Uterus (tissue), 4 donors: Measurements from ENCODE around the gene FOXP2. TPM values are rescaled to one million over a fixed set of nuclear protein-coding genes. Genes with fewer than 3 reads are reported as not detected.
"Not testable (repeated sequence)": the region's sequence is repeated elsewhere in the genome, so short reads cannot be mapped to it uniquely, and the experiment has no call there.

Experiments used
- DNase-seq, 2 donors: peaks; one replicate each; pipeline ENCODE4 v3.0.0-alpha.2; 2019 to 2020
- H3K27ac ChIP-seq, 2 donors: fragments of 200-600 bp; sonication (generic); 1 replicate in 1 of 2; 2 replicates in 1 of 2; pipeline ENCODE4 v1.5.1; 2016 to 2018
- H3K27me3 ChIP-seq, 2 donors: fragments of 200-600 bp; sonication (generic); one replicate each; pipeline ENCODE4 v1.5.1; 2018 to 2019; ENCODE audit warnings: control low read depth in 1 of 2
- H3K36me3 ChIP-seq, 2 donors: fragments of 200-600 bp; sonication (generic); one replicate each; pipeline ENCODE4 v1.5.1; 2019; ENCODE audit warnings: control low read depth in 1 of 2
- H3K4me1 ChIP-seq, 2 donors: fragments of 200-600 bp; sonication (generic); one replicate each; pipeline ENCODE4 v1.5.1; 2018 to 2019; ENCODE audit warnings: control low read depth in 1 of 2
- H3K4me3 ChIP-seq, 2 donors: fragments of 200-600 bp; sonication (generic); 1 replicate in 1 of 2; 2 replicates in 1 of 2; pipeline ENCODE4 v1.5.1; 2018 to 2019; ENCODE audit warnings: mild to moderate bottlenecking in 1 of 2
- H3K9me3 ChIP-seq, 2 donors: fragments of 200-600 bp; sonication (generic); one replicate each; pipeline ENCODE4 v1.5.1; 2019; ENCODE audit warnings: control low read depth in 1 of 2
- POLR2A ChIP-seq, 2 donors: fragments of 450-650 bp; IDR thresholded peaks; one replicate each; pipeline ENCODE4 v1.6.1; 2016; ENCODE audit warnings: antibody characterized with exemption in 2 of 2, mild to moderate bottlenecking in 1 of 2, moderate library complexity in 1 of 2
- intact Hi-C: fragments of 100-400 bp; cut with DNase I; formaldehyde crosslinking; loops from one replicate; pipeline ENCODE4 v1.15.1; 2023; ENCODE audit warnings: low total_unique reads
- total RNA-seq, 4 donors: library from RNA; depleted of rRNA in 3 of 4; stranded (reverse); fragments of >200 nt in 3 of 4; gene quantifications; one replicate each; pipeline versions ENCODE4 v1.1.0 to v1.2.4, GENCODE V29; 2014 to 2023
- TF ChIP-seq, protein P1 (sequence below), 4 experiments: fragments of 200-600 bp in 2 of 4; fragments of 450-650 bp in 2 of 4; sonication (generic) in 2 of 4; IDR thresholded peaks; one replicate each; pipeline ENCODE4 v1.5.1; 2016 to 2019; ENCODE audit warnings: antibody characterized with exemption in 4 of 4, mild to moderate bottlenecking in 2 of 4, moderate library complexity in 1 of 4
- donor health status: DM: yes; HTN: yes; CAD: no.

Gene FOXP2
- total RNA-seq, 4 donors from 2014 or later = 17.6 to 59.3 (median 24.9) TPM

DNA sequence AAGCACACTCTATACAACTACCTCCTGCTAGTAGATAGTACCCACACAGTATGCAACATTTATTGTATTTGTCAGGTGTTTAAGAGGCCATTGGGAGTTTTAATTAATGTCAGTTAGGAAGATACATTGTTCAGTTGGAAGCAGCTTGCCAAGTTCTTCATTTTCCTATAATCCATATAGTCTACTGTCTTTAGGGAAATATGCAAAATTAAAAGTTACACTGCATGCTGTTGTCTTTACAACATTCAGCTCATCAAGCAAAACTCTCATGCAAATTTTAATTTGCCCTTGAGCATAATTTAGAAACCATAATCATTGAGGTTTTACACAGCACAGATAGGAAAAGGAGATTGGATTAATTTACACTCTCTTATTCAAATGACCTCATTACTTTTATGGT is 17.4 kb downstream of the FOXP2 start:
- H3K27me3 ChIP-seq = no peaks in the 10 kb centered on the region
- H3K9me3 ChIP-seq = no peaks in the 10 kb centered on the region
- H3K27ac ChIP-seq = no peak overlapping the region
- no peak overlapping the region for H3K4me3 ChIP-seq
- no peaks in the 10 kb centered on the region for H3K36me3 ChIP-seq
- peaks cover 0 to 9% of the 10 kb centered on the region in 2 donors for H3K4me1 ChIP-seq
- TF ChIP-seq POLR2A (IDR thresholded peaks at IDR 0.05) = no peak
- TF ChIP-seq, protein P1, sequence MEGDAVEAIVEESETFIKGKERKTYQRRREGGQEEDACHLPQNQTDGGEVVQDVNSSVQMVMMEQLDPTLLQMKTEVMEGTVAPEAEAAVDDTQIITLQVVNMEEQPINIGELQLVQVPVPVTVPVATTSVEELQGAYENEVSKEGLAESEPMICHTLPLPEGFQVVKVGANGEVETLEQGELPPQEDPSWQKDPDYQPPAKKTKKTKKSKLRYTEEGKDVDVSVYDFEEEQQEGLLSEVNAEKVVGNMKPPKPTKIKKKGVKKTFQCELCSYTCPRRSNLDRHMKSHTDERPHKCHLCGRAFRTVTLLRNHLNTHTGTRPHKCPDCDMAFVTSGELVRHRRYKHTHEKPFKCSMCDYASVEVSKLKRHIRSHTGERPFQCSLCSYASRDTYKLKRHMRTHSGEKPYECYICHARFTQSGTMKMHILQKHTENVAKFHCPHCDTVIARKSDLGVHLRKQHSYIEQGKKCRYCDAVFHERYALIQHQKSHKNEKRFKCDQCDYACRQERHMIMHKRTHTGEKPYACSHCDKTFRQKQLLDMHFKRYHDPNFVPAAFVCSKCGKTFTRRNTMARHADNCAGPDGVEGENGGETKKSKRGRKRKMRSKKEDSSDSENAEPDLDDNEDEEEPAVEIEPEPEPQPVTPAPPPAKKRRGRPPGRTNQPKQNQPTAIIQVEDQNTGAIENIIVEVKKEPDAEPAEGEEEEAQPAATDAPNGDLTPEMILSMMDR (IDR thresholded peaks at IDR 0.05) = no peak
- intact Hi-C loops = no loop called here
- DNase-seq = no peak

GRCh38 chr7:114432703-114433102 is 18.1 kb downstream of the FOXP2 start:
- Histone ChIP-seq H3K27me3 (no peaks in the 10 kb centered on the region), H3K36me3 (no peaks in the 10 kb centered on the region), H3K9me3 (no peaks in the 10 kb centered on the region), H3K4me3 (no peak overlapping the region), H3K4me1 (peaks cover 0 to 9% of the 10 kb centered on the region in 2 donors), H3K27ac (no peak overlapping the region)
- no peak for DNase-seq
- intact Hi-C loops = no loop called here
- no peak for TF ChIP-seq POLR2A (IDR thresholded peaks at IDR 0.05)
- TF ChIP-seq, protein P1 (IDR thresholded peaks at IDR 0.05) = no peak

DNA sequence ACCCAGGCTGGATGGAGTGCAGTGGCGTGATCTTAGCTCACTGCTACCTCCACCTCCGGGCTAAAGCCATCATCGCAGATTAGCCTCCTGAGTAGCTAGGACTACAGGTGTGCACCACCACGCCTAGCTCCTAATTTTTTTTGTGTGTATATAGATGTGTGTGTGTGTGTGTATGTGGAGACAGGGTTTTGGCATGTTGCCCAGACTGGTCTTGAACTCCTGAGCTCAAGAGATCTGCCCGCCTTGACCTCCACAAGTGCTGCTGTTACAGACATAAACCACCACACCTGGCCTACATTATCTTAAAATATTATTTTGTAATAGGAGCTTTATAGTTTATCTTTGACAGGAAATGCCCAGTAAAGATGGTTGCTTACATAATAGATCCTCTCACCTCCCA is 25.0 kb downstream of the FOXP2 start:
- H3K4me3 ChIP-seq = no peak overlapping the region
- no peaks in the 10 kb centered on the region for H3K36me3 ChIP-seq
- intact Hi-C loops = no loop called here
- H3K9me3 ChIP-seq = no peaks in the 10 kb centered on the region
- no peak overlapping the region for H3K27ac ChIP-seq
- TF ChIP-seq, protein P1 (IDR thresholded peaks at IDR 0.05) = no peak
- TF ChIP-seq POLR2A (IDR thresholded peaks at IDR 0.05) = no peak
- H3K4me1 ChIP-seq = no peaks in the 10 kb centered on the region
- DNase-seq = no peak
- no peaks in the 10 kb centered on the region for H3K27me3 ChIP-seq

DNA sequence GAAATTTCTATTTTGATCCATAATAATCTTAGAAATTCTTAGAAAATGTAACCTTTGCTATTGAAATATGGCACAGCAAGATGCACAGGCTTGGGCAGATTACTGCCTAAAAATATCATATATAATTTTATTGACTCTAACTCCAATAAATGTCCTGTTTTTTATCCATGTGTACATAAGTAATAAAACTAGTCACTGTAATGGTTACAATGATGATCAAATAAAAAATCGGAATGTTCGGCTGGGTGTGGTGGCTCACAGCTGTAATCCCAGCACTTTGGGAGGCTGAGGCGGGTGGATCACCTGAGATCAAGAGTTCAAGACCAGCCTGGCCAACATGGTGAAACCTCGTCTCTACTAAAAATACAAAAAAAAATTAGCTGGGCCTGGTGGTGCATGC is 26.3 kb downstream of the FOXP2 start:
- H3K4me1 ChIP-seq, H3K36me3 ChIP-seq, H3K27me3 ChIP-seq, H3K4me3 ChIP-seq, DNase-seq, H3K9me3 ChIP-seq, intact Hi-C loops, H3K27ac ChIP-seq: not testable (repeated sequence)

GRCh38 chr7:114444196-114444595 is 29.6 kb downstream of the FOXP2 start:
- no peaks in the 10 kb centered on the region for H3K4me1 ChIP-seq
- H3K36me3 ChIP-seq = no peaks in the 10 kb centered on the region
- no peak overlapping the region for H3K4me3 ChIP-seq
- intact Hi-C loops = no loop called here
- no peak overlapping the region for H3K27ac ChIP-seq
- no peak for DNase-seq
- TF ChIP-seq, protein P1 (IDR thresholded peaks at IDR 0.05) = no peak
- no peak for TF ChIP-seq POLR2A (IDR thresholded peaks at IDR 0.05)
- no peaks in the 10 kb centered on the region for H3K27me3 ChIP-seq
- no peaks in the 10 kb centered on the region for H3K9me3 ChIP-seq

- intact Hi-C loops = no loop called here
Measured at GRCh38 chr7:114450431-114450830, 35.8 kb downstream of the FOXP2 start.

More at GRCh38 chr7:114450431-114450830, 35.8 kb downstream of the FOXP2 start:
- H3K4me3 ChIP-seq = no peak overlapping the region
- TF ChIP-seq, protein P1 (IDR thresholded peaks at IDR 0.05) = no peak
- TF ChIP-seq POLR2A (IDR thresholded peaks at IDR 0.05) = no peak
- no peaks in the 10 kb centered on the region for H3K36me3 ChIP-seq
- H3K27me3 ChIP-seq = no peaks in the 10 kb centered on the region
- no peaks in the 10 kb centered on the region for H3K4me1 ChIP-seq
- no peak overlapping the region for H3K27ac ChIP-seq
- no peak for DNase-seq
- H3K9me3 ChIP-seq = no peaks in the 10 kb centered on the region
